GM21381 (cell line): ENCODE results near the gene DAG1.
A peak's percentile ranks its signal among the peaks of the same experiment; 100 is the strongest.

Source experiments
- ATAC-seq: cut with Tn5 transposase; IDR thresholded peaks from one replicate; pipeline ENCODE4 v1.9.1; 2021; ENCODE audit warnings: mild to moderate bottlenecking, moderate library complexity; ENCODE audit not compliant: unreplicated experiment

DAG1 gene

DNA sequence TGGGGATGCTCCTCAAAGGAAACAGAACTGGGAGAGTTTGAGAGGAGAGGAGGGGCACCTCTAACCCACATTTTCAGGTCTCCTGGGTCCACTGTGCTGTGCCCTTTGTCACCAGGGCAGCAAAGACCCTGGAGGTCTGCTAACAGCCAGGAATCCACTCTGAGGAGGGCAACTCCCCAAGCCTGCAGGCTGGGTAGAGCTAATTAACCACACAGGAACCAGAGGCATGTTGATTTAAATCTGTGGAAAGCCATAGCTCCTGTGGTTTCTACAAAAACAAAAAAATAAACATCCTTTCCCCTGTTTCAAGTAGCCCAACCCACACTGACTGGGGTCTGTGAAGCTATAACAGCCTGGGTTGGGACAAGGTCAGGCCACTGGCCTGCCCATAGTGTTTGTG, 82.0 kb downstream of the DAG1 start:
- ATAC-seq = no peak

- ATAC-seq = no peak
Observed at GRCh38 chr3:49553324-49553691, 83.2 kb downstream of the DAG1 start.

DNA sequence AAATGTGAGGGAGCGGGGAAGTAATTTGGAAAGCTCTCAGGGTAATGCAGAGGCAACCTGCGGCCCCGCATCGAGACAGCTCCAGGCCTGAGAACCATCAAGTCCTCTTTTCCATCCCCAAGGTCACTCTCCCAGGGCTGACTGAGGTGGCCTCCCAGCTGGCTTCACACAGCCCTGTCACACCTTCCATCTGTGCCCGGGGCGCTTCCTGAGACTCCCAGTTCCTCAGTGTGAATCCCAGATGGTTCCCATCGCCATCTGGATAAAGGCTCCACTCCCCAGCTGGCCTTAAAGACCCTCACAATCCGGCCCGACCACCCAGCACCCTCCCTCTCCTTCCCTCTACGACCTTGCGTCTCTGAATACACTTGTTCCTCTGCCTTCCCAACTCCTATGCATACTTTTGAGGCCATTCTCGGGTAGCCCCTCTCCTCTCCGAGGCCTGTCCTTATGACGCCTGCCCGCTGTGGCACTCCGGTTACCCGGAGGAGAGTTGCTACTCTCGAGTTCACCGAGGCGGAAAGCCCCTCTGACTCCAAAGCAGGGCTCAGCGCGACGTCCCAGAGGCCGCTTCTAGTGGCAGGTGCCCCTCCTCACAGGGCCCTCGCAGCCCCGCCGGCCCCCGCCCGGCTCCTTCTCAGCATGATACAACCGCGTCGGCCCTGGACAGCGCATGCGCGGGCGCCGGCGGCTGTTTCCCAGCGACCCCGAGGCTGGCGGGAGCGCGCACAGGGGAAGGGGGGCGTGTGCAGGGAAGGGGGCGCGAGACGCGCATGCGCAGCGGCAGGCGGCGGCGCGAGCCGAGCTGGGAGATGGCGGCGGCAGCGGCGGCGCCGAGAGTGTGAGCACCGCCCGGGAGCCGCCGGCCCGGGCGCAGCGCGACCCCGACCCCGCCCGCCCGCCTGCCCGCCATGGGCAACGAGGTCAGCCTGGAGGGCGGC, 83.9 kb downstream of the DAG1 start, which contains the start of gene BSN:
BSN (plus strand) TSS at position 786 of the 941 bp plus-strand sequence; CDS start at position 912, 126 bp downstream.
- ATAC-seq = peak; percentile 70

DNA sequence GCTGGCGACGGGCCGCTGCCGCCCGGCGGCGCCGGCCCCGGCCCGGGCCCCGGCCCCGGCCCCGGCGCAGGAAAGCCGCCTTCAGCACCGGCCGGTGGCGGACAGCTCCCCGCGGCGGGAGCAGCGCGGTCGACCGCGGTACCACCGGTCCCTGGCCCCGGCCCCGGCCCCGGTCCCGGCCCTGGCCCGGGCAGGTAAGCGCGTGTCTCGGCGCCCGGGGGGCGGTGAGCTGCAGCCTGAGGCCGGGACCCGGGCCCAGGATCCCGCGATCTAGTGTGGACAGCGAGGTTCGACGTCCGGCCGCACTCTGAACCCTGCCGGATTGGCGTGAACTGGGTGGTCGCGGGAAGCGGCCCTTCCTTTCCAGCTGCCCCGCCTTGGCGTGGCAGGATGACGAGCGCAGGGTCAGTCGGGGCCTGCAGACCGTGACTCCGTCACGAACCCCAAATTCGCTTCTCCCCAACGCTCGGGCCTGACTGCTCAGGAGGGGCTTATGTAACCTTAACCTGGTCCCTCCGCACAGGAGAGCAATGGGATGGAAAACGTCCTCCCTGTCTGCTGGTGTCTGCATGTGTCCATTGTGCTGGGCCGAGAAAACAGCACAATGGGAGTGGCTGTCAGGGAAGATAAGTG, 84.7 kb downstream of the DAG1 start:
- ATAC-seq = peak; percentile 64

DNA sequence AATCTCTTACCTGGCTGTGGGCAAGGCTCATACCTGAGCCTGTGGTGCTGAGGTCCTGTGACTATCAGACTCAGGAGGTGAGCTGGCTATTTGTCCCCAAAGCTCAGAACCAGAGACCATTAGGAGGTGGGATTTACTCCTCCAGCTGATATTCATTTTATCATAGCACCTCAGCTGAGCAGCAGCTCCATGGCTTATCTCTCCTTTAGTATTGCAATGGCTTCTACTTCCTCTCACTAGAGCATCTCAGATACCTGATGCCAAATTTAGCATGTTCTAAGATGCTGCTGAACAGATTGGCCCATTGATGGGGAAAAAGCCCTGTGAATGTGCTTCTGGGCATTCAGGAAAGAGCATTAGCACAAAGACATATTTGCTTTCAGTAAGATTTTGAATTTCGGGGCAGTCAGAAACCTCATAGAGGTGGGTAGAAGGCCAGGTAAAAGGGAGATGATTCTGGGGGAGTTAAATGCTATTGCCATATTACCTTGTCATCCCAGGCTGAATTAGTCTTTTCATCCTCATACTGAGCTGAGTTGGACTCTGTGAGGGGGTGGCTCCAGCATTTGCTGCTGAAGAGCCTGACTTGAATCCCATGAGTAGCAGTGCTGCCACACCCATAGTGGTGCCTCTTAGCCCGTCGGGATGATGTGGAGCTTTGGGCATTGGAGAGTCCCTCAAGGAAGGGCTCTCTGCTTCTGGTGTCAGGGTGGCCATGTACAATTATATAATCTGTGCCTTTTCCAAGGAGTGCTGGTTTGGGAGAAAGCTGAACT, 86.6 kb downstream of the DAG1 start:
- ATAC-seq = no peak

- no peak for ATAC-seq
Observed at GRCh38 chr3:49563040-49563578, 93.0 kb downstream of the DAG1 start.

DNA sequence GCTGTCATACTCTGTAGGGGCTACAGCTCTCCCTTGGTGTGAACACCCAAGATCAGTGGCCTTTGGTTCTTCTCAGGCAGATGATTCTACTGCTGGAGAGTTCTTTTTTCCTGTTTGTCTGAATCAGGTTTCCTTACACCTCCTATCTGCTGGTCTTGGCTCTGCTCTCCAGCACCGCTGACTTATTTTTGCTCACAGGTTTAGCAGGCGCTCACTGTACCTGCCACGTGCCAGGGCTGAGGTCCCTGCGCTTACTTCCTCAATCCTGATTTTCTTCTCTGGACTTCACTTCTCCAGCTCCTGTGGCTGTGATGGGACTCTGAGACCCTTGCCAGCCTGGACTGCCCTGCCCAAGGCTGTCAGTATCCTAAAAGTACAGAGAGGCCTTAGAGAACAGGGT, 93.7 kb downstream of the DAG1 start:
- ATAC-seq = no peak

DNA sequence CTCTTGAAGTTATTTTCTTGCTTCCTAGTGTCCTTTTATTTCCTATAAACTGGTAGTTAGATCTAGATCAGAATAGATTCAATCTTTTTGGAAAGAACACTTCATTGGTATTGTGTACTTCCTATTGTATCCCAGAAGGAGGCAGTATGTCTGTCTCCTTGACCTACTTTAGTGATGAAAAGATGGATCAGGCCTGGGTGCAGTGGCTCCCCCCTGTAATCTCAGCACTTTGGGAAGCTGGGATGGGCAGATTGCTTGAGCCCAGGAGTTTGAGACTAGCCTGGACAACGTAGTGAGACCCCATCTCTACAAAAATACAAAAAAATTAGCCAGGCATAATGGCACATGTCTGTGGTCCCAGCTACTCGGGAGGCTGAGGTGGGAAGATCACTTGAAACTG, 96.2 kb downstream of the DAG1 start:
- no peak for ATAC-seq

DNA sequence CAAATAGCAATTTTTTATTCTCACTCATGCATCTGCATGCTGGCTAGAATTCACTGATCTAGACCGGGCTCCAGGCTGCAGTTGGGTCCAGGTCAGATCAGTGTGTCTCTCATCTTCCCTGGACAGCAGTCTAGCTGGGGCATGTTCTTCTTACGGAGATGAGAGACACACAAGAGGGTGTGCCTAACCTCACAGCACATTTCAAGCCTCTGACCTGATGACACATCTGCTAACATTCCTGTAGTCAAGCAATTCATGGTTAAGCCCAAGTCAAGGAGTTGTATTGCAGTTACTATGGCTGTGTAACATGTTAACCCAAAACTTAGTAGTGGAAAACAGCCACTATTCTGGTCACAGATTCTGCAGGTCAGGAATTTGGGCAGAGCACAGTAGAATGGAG, 97.3 kb downstream of the DAG1 start:
- no peak for ATAC-seq

GRCh38 chr3:49568965-49569364, 98.9 kb downstream of the DAG1 start:
- ATAC-seq = no peak

- no peak for ATAC-seq
Observed at GRCh38 chr3:49570028-49570654, 100.1 kb downstream of the DAG1 start.

- ATAC-seq = no peak
Observed at GRCh38 chr3:49582177-49582576, 112.1 kb downstream of the DAG1 start.
